ENCODE results near the gene EREG.
"Not testable (repeated sequence)": the region's sequence is repeated elsewhere in the genome, so short reads cannot be mapped to it uniquely, and the experiment has no call there.

Gene EREG, protein sequence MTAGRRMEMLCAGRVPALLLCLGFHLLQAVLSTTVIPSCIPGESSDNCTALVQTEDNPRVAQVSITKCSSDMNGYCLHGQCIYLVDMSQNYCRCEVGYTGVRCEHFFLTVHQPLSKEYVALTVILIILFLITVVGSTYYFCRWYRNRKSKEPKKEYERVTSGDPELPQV

DNA sequence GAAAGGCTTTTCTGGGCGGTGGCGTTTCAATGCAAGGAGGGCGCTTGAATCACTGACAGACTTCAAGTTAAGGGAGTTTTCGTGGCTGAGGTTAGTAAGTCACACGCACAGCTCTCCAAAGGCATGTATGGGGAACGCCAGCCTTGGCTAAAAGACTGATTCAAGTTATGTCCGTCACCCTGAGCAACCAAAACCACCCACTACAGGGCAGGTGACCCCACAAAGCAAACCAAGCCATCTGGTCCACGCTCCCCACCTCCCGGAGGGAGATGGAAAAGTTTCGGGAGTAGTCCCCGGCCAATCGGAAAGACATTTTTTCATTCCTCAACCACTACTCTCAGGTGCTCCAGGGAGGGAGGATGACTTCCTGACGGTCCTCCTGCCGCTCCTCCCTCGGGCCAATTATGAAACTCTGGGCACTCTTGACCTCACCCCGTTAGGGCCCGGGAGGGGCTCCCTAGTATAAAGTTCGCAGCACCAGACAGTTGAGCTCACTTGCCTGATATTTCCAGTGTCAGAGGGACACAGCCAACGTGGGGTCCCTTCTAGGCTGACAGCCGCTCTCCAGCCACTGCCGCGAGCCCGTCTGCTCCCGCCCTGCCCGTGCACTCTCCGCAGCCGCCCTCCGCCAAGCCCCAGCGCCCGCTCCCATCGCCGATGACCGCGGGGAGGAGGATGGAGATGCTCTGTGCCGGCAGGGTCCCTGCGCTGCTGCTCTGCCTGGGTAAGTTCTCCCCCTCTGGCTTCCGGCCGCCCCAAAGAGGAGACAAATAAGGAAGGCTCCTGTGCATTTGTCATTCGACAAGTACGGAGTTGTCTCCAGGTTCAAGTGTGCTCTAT, at the start of gene EREG:
TSS of gene EREG (plus strand) at position 494 of the 840 bp plus-strand sequence. CDS start at position 658, 164 bp downstream.
- DNase-seq: no peak

DNA sequence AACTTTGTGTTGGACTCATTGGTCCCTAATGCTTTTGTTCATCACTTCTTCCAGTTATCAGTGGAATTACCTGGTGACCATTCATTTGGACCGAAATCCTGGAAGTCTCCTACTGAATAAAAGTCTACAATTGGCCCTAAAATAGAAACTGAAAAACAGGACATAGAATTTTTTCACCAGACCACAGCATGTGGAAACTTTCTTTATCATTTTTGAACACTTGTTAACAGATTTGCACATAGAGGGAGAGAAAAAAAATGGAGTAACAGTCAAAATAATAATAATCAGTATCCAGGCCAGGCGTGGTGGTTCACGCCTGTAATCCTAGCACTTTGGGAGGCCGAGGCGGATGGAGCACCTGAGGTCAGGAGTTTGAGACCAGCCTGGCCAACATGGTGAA, 49.6 kb upstream of the EREG start:
- no peak for DNase-seq

DNA sequence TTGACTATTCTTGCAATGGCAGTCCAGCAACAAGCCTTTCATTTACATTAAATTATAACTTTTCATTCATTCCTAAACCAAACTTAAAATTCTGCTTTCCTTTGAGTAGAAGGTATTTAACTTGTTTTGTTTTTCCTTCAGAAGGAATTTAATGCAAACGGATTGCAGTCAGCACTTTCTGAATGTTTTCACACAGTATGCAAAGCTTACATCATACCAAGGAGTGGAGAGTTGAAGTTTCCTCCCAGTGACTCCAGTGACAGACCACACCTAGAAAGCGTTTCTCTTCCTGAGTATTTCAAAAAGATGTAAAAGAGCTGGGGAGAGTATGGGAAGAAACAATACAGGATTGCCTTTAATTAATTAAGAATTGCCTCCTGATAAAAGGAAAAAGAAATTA, 48.5 kb upstream of the EREG start:
- no peak for DNase-seq

DNA sequence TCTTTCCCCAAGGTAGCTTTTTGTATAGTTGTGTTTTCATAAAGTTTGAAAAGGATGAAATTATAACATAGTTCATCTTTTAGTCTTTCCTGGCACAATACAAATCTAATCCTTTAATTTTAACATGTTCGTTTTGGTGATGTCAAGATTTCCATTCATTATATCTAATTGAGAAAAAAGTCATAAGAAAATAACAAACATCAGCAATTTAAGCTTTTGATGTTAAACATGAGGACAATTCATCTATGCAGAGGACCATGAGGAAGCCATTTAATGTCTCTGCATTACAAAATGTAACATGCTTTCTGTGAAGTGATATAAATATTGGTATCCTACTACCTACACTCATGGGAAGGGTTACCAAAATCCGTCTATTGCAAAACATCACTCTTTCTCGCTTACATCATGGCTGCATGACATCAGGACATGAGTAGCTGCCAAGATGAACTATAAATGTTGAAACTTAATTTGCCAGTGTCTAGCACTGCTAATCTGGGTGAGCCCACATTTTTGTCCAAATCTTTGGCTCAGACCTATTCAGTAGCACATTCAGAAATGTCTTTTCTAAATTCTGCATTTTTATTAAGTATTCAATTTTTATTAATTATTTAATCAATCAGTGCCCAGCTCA, 47.2 kb upstream of the EREG start:
- DNase-seq: no peak

DNA sequence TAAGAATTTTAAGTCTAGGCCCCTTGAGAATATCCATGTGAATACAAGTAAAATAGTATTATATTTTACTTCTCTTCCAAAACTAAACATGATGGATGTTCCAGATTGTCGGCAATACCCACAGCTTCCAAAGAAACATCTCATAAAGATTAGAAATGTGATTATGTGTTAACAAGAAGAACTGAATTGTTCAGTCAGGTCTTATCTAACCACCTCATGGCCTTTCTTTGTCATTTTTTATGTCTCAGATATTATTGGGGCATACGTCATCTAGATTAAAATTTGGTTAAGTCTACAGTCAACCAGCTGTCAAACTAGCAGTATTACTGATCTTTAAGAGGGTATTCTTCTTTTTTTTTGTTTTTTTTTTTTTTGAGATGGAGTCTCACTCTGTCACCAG, 46.7 kb upstream of the EREG start:
- no peak for DNase-seq

DNA sequence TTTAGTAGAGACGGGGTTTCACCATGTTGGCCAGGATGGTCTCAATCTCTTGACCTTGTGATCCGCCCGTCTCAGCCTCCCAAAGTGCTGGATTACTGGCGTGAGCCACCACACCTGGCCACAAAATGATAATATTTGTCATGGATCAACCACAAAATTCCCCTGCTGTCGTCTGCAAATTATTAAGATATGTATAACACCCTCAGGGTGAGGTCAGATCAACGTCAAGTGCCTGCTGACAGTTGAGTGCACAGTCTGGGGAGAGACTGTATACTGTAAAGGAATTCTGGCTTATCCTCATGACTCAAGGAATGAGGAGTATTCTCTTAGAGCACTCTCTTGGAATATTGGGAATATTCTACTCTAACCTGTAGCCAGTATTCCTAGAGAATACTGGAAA, 45.5 kb upstream of the EREG start:
- no peak for DNase-seq

DNA sequence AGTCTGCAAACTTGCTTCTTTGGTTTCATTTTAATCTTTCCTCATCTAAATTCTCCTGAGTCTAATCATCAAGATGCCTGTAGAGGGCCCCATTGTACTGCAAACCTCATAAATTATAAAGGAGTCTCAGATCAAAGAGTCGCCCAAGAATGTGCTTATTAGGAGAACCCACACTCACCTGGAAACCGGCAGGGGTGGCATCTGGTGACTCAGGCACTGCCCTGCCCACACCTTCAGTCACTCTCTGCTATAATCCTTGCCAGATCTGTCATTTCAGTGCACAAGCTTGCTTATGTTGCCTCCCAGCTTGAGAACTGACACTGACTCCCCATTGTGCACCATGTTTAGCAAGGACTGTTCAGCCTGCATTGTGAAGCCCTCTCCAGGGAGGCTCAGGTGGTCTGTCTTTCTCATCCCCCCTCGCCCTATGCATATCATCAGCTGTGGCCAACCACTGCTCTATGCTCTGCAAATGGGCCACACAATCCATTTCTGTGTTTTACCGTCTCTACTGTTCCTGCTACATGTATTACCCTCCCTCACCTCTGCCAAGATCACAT, 44.3 kb upstream of the EREG start:
- no peak for DNase-seq

DNA sequence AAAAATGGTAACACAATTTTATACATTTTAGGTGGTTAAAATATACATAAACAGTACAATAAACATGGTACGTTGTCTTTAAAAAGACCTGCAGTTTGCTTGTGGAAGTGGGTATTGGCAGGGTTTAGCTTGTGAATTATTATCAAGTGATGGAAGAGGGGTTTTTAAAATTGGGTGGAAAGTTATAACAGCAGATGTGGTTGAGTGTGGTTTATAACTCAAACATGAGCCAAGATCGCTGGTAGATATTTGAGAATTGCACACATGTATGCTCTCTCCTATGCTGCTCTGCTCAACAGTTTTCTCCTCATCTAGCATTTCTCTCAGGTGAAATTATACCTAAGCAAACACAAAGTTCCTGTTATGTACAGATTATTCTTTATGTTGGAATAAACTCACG, 42.6 kb upstream of the EREG start:
- no peak for DNase-seq

DNA sequence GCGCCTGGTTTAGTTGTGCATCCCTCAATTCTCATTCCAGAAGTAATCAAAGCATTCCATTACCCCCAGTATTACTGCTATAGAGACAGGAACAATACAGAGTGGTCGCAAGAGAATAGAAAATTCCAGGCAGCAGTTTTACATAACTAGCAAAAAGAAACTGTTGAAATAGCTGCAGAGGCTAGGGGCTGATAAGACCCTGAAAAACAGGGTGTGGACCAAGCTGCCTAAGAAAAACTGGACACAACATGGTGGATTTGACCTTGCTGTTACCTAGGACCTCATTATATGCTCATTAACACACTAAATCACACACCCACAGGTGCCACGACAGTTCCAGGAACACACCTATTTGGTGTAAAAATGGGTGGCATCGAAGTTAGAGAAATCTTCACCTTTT, 41.3 kb upstream of the EREG start:
- no peak for DNase-seq

DNA sequence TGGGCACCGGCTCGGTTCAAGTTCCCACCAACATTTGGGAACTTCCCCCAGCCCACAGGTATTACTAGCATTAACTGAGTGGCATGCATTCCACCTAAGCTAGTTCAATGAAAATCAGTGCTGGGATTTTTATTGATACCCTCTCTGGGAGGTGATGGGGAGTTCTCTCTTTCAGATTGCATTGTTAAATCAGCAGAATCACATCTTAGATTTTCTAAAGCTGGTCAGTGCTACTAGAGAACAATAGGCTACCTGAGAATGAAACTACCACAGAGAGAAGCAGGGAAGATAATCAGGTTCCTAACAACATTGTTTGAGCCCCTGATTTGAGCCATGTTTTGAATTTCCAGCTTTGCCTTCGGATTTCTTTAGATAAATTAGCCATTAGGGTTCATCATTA, 40.7 kb upstream of the EREG start:
- DNase-seq: no peak

DNA sequence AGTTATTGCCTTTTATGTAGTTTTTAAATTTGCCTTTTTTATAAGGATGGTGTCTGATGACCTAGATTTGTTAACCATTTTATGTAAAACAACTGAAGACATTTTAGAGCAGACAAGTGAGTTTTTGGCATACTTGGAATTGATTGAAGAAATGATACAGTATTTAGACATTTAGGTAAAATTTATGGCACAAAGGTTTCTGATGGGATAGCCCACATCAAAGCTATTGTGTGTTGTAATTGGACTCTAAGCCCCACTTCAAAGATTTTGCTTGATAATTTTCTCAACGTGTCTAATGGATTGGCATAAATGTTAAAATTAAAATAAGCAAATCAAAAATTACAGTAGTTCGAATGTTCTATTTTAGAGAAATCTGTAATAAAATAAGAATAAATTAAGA, 39.1 kb upstream of the EREG start:
- no peak for DNase-seq

DNA sequence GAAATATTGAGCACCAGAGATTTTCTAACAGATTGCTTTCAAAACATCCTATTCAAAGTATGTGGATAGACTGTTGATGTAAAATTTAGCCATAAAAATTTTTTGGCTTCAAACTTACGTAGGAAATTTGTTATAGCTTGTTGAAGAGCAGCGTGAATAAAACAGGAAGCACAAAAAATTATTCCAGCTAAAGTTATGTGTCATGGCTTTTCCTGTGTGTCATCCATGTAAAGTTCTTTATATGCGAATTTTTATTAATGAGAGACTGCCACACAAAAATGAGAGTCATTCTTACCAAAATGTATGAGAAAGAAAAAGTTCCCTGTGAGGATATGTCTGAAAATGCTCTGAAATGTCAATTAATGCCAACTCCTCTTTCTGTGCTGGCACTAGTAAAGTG, 37.2 kb upstream of the EREG start:
- DNase-seq: no peak

DNA sequence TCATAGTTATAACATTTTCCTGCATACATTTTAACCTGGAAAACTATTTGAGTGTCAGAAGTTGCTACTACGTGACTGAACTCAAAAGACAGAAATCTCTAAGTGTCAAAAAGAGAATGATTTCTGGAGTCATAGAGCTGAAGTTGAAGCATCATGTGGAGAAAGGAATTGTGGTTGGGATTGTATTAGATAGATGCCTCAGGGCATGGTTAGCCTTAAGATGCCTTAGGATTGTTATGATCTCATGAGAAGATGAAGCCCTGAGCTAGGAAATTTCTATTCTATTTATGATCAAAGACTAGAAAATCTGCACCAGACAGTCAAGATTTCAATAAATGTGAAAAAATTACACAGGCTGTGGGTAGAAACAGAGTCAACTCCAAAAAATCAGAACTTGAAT, 36.4 kb upstream of the EREG start:
- no peak for DNase-seq

DNA sequence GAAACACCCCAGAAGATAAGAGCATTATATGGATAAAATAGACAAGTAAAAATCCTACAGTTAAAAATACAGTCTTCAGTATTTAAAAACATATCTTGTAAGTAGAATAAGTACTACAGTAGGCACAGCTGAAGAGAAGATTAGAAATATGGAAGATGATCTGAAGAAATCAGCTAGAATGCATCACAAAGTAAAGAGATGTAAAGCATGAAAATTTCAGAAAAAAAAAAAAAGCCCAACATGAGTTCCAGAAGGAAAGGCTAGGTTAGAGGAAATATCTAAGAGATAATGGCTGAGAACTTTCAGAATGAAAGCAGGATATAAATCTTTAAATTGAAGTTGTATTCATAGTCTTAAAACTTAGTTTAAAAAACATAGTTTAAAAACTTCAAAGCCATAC, 35.6 kb upstream of the EREG start:
- DNase-seq: no peak

DNA sequence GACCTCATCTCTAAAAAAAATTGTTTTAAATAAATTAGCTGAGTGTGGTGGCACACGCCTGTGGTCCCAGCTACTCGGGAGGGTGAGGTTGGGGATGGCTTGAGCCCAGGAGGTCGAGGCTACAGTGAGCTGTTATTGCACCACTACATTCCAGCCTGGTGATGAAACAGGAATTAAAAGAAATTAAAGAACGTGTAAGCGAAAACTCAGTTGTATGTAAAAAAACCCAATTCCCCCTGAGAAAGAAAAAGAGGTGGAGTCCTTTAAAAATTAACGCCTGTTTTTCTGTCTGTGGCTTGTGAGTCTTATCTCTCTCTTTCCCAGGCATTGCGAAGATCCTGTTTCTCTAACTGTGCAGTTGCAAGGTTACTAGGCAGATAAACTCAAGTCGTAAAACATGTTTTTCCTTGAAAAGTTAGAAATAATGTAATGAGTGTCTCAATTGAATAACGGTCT, 34.6 kb upstream of the EREG start:
- DNase-seq: no peak

DNA sequence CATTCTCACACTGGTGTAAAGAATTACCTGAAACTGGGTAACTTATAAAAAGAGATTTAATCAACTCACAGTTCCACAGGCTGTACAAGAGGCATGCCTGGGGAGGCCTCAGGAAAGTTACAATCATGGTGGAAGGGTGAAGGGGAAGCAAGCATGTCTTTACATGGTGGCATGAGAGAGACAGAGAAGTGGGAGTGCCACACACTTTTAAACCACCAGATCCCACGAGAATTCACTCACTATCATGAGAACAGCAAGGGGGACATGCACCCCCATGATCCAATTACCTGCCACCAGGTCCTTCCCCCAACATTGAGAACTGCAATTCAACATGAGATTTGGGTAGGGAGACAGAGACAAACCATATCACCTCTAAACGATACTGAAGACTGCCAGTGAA, 33.7 kb upstream of the EREG start:
- DNase-seq: no peak

DNA sequence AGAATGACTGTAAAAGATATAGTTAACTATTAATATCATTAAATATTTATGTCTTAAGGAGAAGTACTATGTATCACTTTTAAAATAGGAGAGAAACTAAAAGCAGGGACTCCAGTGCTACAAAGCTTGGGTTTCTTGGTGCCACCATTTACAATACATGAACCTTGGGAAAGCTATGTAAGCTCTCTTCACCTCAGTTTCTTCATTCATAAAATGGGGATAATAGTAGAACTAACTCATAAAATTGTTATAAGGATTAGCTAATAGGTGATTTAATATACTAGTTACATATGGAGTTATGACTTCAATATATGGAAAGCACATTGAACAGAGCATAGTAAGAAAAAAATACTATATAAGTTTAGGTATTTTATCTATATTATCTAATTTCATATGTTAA, 33.0 kb upstream of the EREG start:
- DNase-seq: no peak

DNA sequence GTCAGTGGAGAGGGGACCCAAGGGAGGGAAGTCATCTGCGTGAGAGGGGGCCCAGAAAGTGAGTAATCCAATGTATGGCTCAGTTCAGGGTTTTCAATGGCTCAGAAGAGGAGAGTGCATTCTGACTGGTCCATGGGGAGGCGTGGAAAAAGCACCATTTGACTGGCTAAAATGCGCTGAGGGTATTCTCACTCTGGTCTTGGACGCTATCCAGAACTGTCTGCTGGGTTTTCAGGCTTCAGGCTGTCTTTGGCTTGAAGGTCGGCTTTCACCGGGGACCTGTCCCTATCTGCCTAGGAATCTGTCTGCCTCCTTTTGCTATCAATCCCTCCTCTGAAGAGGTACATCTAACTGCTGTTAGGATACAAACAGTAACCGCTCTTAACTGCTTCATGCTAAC, 30.3 kb upstream of the EREG start:
- no peak for DNase-seq

DNA sequence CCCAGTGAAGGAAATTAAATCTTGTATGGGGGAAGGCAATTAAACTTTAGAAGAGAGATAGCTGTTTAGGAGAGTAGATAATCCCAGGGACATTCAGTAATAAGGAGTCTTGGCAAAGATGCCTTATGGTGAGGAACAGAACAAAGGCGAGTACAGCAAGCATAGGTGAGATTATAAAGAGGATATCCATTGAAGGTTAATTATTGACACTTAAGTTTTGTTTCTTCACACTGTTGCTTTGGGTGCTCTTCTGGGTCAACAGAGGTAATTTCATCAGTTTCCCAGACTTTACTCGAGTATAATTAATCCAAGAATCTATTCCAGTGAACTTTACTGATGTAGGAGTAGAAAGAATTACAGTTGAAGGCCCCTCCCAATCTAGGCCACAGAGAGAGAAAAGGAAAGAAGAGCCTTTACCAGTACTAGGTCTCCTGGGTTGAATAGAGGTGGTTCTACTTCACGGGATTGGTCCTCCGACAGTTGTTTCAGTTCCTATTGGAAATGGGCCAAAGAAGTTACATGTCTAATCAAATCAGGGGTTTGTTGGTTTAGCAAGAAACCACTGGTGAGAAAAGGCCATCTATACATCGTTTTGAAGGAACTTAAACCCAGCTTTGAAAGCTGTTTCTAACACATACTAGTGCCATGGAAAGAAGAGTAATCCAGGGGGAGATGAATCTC, 29.5 kb upstream of the EREG start:
- no peak for DNase-seq

DNA sequence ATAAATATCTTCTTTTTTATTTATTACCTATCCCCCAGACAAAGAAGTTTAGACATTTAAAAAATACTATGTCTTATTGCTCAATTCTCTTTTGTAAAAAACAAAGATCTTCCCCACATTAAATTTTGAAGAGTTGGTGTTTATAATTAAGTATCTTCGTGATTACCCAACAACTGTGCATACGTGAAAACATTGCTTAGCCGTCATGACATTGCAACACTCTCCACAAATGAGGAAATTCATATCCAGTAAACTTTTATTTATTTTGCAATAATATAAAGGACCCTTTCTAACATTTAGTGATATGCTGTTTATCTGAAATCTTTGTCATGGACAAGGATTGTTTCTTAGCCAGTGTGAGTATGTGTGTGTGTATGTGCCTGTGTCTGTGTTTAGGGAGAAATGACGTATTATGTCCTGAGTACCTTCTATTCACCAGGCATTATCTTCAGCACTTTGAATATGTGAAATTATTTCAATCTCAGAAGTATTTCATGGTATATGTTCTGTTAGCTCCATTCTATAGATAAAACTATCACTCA, 26.1 kb upstream of the EREG start:
- no peak for DNase-seq

DNA sequence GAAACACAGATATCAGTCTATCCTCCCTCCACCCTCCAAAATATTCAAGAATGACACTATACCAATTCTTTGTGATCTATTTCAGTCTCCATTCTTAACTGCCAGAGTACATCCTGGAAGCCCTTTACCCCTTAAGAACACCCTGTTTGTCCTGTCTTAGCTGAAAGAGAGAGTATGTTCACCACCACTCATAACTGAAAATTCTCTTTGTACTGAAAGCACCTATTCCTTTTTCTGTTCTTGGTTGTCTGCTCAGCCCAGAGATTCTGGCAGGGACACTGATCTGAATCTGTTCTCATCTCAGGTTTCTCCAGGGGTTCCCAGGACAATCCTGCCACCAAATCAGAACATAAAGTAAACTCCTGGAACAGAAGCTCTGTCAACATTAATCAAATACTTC, 25.4 kb upstream of the EREG start:
- no peak for DNase-seq

DNA sequence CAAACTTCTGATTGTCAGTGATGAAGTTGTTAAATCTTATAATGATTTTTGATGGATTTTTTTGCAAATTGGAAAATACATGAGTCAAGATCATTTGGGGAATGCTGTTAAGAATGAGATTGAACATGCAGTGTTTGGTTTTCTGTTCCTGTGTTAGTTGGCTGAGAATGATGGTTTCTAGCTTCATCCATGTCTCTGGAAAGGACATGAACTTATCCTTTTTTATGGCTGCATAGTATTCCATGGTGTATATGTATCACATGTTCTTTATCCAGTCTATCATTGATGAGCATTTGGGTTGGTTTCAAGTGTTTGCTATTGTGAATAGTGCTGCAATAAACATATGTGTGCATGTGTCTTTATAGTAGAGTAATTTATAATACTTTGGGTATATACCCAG, 24.5 kb upstream of the EREG start:
- not testable (repeated sequence) for DNase-seq

DNA sequence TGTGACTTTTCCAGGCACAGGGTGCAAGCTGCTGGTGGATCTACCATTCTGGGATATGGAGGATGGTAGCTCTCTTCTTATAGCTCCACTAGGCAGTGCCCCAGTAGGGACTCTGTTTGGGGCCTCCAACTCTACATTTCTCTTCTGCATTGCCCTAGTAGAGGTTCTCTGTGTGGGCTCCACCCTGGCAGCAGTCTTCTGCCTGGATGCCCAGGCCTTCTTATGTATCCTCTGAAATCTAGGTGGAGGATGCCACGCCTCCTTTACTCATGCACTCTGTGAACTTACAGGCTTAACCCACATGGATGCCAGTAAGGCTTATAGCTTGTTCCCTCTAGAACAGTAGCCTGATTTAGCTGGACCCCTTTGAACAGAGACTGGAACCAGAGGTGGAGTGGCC, 20.9 kb upstream of the EREG start:
- DNase-seq: no peak
